Measurements from ENCODE around the gene EMC9. TPM values are rescaled to one million over a fixed set of nuclear protein-coding genes. Genes with fewer than 3 reads are reported as not detected.

EMC9 gene, protein sequence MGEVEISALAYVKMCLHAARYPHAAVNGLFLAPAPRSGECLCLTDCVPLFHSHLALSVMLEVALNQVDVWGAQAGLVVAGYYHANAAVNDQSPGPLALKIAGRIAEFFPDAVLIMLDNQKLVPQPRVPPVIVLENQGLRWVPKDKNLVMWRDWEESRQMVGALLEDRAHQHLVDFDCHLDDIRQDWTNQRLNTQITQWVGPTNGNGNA
- 9.8 TPM for polyA plus RNA-seq (2013)

DNA sequence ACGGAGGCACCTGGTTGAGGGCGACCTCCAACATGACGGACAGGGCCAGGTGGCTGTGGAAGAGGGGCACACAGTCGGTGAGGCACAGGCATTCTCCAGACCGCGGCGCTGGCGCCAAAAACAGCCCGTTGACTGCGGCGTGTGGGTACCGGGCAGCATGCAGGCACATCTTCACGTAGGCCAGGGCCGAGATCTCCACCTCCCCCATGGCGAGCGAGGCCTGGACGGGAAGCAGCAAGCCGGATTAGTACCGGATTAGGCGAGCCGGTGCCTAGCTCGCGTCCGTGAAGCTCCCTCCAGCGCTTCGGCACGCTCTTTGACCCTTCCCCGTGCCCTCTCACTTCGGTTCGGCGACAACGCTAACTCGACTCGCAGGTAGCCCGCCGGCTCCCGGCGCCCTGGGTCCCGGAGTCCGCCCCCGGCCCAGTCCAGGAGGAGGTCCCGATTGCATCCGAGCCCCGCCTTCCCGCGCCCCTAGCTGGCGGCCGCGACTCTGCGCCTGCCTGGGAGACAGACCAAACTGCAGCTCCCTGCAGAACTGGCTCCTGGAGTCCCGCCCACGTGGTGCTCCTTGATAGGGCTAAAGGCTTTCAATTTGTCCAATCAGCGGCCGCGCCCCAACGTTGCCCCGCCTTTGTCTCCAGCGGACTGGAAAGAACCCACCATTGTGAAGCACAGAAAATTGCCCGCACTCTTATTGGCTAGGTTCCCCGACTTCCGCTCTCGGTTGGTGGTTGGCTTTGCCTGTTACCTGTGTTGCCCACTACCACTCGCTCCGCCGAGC is at the start of gene EMC9:
TSS of gene EMC9 (minus strand) at position 495 of the 784 bp plus-strand sequence. CDS start at position 208, 287 bp downstream.
- POLR2A ChIA-PET = interaction anchor here (0.7 to 1.7 kb wide), 4 partner anchors 9 to 27 kb away, joined by 3 to 15 read pairs (median 4); partner anchors contain the start of genes DCAF11 and IRF9
- DNase-seq = peak; percentile 99 to 100 (median 100)
- WGBS (ENCODE audit: insufficient coverage) = 0% methylated on average over 56 of the region's 65 CpGs
- Histone ChIP-seq H3K4me3 (ENCODE audit: control insufficient read depth in 1 of 7, extremely low read depth in 1 of 7, insufficient read depth in 4 of 7, low read depth in 2 of 7, low read length in 6 of 7) (peak within 1 kb of the TSS; percentile 80 to 98 (median 87)), H3K4me1 (ENCODE audit: control extremely low read depth in 1 of 4, control insufficient read depth in 4 of 4, insufficient read depth in 4 of 4, low read length in 3 of 4) (peaks cover 6 to 56% (median 46%) of the 10 kb centered on the region in 4 experiments), H3K27ac (ENCODE audit: insufficient read depth in 1 of 2, low read depth in 1 of 2, low read length in 2 of 2, poor library complexity in 1 of 2, severe bottlenecking in 2 of 2) (peak within 1 kb of the TSS; percentile 53 to 85), H3K9me3 (ENCODE audit: control extremely low read depth in 1 of 5, control insufficient read depth in 4 of 5, insufficient read depth in 2 of 5, low read depth in 1 of 5, low read length in 4 of 5) (no peaks in the 10 kb centered on the region), H3K27me3 (replicated peaks in 2 of 5; ENCODE audit: control insufficient read depth in 4 of 5, insufficient read depth in 5 of 5, low read length in 4 of 5) (no peaks in the 10 kb centered on the region), H3K36me3 (ENCODE audit: control insufficient read depth in 4 of 4, insufficient read depth in 4 of 4, low read length in 3 of 4) (peaks cover 7 to 47% (median 27%) of the 10 kb centered on the region in 4 experiments)
- CTCF ChIA-PET = interaction anchor here (0.6 to 6.4 kb wide), 9 partner anchors 9 to 85 kb away, joined by 3 to 61 read pairs (median 3); partner anchors contain the start of genes IPO4 and IRF9

DNA sequence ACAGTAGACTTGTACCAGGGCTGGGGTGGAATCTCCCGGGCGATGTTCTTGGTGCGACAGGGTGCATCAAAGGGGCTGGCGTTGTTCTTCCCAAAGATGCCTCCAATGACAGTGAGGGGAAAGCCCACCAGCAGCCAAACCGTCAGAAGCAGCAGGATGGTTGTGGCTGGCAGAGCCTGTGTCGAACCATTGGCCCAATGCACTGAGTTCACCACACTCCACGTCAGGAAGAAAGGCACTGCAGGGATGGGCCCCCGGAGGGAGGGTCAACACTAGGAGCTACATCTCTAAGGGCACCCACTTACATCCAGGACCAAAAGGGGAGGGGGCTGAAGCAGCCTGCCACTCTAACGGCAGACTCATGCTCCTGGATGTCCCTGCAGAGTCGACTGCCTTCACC is 49.0 kb upstream of the EMC9 start:
- WGBS (ENCODE audit: insufficient coverage) = 94% methylated on average over 8 of the region's 10 CpGs
- Histone ChIP-seq H3K27ac (ENCODE audit: insufficient read depth in 1 of 2, low read depth in 1 of 2, low read length in 2 of 2, poor library complexity in 1 of 2, severe bottlenecking in 2 of 2) (no peak overlapping the region), H3K27me3 (replicated peaks in 2 of 5; ENCODE audit: control insufficient read depth in 4 of 5, insufficient read depth in 5 of 5, low read length in 4 of 5) (no peaks in the 10 kb centered on the region), H3K9me3 (ENCODE audit: control extremely low read depth in 1 of 5, control insufficient read depth in 4 of 5, insufficient read depth in 2 of 5, low read depth in 1 of 5, low read length in 4 of 5) (no peaks in the 10 kb centered on the region), H3K4me3 (ENCODE audit: control insufficient read depth in 1 of 7, extremely low read depth in 1 of 7, insufficient read depth in 4 of 7, low read depth in 2 of 7, low read length in 6 of 7) (no peak overlapping the region), H3K4me1 (ENCODE audit: control extremely low read depth in 1 of 4, control insufficient read depth in 4 of 4, insufficient read depth in 4 of 4, low read length in 3 of 4) (peaks cover 0 to 39% (median 31%) of the 10 kb centered on the region in 4 experiments), H3K36me3 (ENCODE audit: control insufficient read depth in 4 of 4, insufficient read depth in 4 of 4, low read length in 3 of 4) (peaks cover 12 to 50% (median 27%) of the 10 kb centered on the region in 4 experiments)
- CTCF ChIA-PET = interaction anchor here (0.9 to 2.8 kb wide), 2 partner anchors 16 to 118 kb away, joined by 3 to 10 read pairs; partner anchors contain the start of genes CIDEB and TSSK4
- POLR2A ChIA-PET = no interaction called here
- no peak for DNase-seq

DNA sequence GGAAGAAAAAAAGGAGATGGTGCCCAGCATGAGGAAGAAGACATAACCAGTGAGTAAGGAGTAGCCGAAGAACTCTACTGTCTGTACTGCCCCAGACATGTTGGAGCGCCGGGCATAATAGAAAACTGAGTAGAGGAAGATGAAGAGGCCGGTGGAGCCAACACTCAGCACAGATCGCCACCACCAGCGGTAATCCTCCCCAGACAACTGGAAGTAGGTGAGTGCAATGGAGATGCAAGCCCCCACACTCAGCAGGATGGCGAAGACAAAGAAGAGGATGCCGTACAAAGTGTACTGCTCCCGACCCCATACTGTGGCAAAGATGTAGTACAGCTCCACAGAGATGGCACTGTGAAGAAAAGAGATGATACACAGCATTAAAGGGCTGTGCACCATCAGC is 48.1 kb upstream of the EMC9 start:
- no peak overlapping the region for H3K4me3 ChIP-seq (ENCODE audit: control insufficient read depth in 1 of 7, extremely low read depth in 1 of 7, insufficient read depth in 4 of 7, low read depth in 2 of 7, low read length in 6 of 7)
- no peak for DNase-seq
- 98% methylated on average over 8 of the region's 9 CpGs for WGBS (ENCODE audit: insufficient coverage)
- no peak overlapping the region for H3K27ac ChIP-seq (ENCODE audit: insufficient read depth in 1 of 2, low read depth in 1 of 2, low read length in 2 of 2, poor library complexity in 1 of 2, severe bottlenecking in 2 of 2)
- peaks cover 12 to 60% (median 32%) of the 10 kb centered on the region in 4 experiments for H3K36me3 ChIP-seq (ENCODE audit: control insufficient read depth in 4 of 4, insufficient read depth in 4 of 4, low read length in 3 of 4)
- ChIA-PET CTCF (interaction anchor here (0.9 to 4.4 kb wide), 8 partner anchors 15 to 119 kb away, joined by 3 to 19 read pairs (median 6); partner anchors contain the start of genes CHMP4A, CIDEB, IRF9 and REC8), POLR2A (interaction anchor here (0.6 to 1.0 kb wide), 3 partner anchors 25 to 75 kb away, joined by 3 to 4 read pairs (median 3); partner anchors contain the start of genes DCAF11, NRL and PSME2)
- H3K9me3 ChIP-seq (ENCODE audit: control extremely low read depth in 1 of 5, control insufficient read depth in 4 of 5, insufficient read depth in 2 of 5, low read depth in 1 of 5, low read length in 4 of 5) = no peaks in the 10 kb centered on the region
- H3K4me1 ChIP-seq (ENCODE audit: control extremely low read depth in 1 of 4, control insufficient read depth in 4 of 4, insufficient read depth in 4 of 4, low read length in 3 of 4) = peaks cover 0 to 31% (median 23%) of the 10 kb centered on the region in 4 experiments
- H3K27me3 ChIP-seq (replicated peaks in 2 of 5; ENCODE audit: control insufficient read depth in 4 of 5, insufficient read depth in 5 of 5, low read length in 4 of 5) = no peaks in the 10 kb centered on the region

DNA sequence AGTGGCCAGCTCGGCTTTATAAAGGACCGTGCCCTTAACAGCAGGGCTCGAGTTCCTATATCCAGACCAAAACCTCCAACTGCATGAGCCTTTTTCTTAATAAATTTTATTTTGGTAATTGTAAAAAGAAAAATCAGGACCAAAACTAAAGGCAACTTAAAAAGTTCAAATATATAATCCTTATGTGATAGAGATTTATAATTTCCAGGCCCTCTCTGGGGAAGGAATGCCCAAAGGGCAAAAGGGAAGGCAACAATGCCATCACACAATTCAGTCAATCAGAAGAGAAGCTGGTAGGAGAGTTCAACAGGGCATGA is 47.6 kb upstream of the EMC9 start:
- Histone ChIP-seq H3K9me3 (ENCODE audit: control extremely low read depth in 1 of 5, control insufficient read depth in 4 of 5, insufficient read depth in 2 of 5, low read depth in 1 of 5, low read length in 4 of 5) (no peaks in the 10 kb centered on the region), H3K27me3 (replicated peaks in 2 of 5; ENCODE audit: control insufficient read depth in 4 of 5, insufficient read depth in 5 of 5, low read length in 4 of 5) (no peaks in the 10 kb centered on the region), H3K36me3 (ENCODE audit: control insufficient read depth in 4 of 4, insufficient read depth in 4 of 4, low read length in 3 of 4) (peaks cover 12 to 64% (median 33%) of the 10 kb centered on the region in 4 experiments), H3K4me1 (ENCODE audit: control extremely low read depth in 1 of 4, control insufficient read depth in 4 of 4, insufficient read depth in 4 of 4, low read length in 3 of 4) (peaks cover 0 to 27% (median 20%) of the 10 kb centered on the region in 4 experiments), H3K27ac (ENCODE audit: insufficient read depth in 1 of 2, low read depth in 1 of 2, low read length in 2 of 2, poor library complexity in 1 of 2, severe bottlenecking in 2 of 2) (peak overlapping the region; percentile 46 to 77), H3K4me3 (ENCODE audit: control insufficient read depth in 1 of 7, extremely low read depth in 1 of 7, insufficient read depth in 4 of 7, low read depth in 2 of 7, low read length in 6 of 7) (peak overlapping the region; percentile 65 to 90 (median 79))
- ChIA-PET POLR2A (interaction anchor here (0.6 to 1.0 kb wide), 3 partner anchors 26 to 75 kb away, joined by 3 to 4 read pairs (median 3); partner anchors contain the start of genes DCAF11, NRL and PSME2), CTCF (interaction anchor here (0.8 to 4.4 kb wide), 11 partner anchors 10 to 247 kb away, joined by 3 to 19 read pairs (median 5); partner anchors contain the start of genes CHMP4A, CIDEB, IRF9 and REC8)
- no CpG with 5 or more reads among the region's 3 CpGs for WGBS (ENCODE audit: insufficient coverage)
- no peak for DNase-seq

DNA sequence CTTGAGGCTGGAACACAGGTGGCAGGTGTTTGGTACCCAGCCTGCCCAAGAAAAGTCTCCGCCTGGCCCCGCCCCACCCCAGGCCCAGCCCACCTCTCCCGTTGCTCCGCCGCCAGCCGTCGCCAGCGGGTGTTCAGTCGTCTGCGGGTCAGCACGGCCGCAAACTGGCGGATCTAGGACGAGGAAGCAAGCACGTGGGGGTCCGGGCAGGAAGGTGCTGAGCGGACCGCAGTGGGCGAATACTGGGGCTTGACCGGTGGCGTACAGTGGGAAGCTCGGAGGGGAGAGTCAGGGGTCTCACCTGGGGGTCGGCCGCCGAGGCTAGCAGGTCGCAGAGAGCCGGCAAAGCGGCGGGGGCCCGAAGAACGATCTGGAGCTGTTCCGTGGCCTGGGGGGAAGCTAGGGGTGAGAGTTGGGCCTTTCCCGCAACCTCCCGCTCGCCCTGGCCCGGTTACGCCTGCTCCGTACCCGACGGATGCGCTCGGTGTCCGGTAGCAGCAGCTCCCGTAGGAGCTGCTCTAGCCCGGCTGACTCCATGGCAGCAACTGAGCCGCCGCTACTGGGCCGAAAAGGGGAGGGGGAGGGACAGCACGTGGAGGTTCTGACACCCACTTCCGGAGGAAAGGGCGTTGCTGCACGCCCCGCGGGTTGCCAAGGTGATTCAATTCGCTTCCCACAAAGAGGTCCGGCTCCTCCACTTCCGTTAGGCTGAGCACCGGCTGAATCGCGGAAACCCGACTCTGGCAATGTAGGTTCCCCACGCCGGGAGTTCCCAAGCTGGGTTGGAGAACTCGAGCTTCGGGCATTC is 47.1 kb upstream of the EMC9 start, which contains the start of gene IPO4:
TSS of gene IPO4 (minus strand) at position 566 of the 808 bp plus-strand sequence. CDS start at position 537, 29 bp downstream.
- WGBS (ENCODE audit: insufficient coverage) = under 1% methylated on average over 57 of the region's 65 CpGs
- peak within 1 kb of the TSS; percentile 65 to 90 (median 79) for H3K4me3 ChIP-seq (ENCODE audit: control insufficient read depth in 1 of 7, extremely low read depth in 1 of 7, insufficient read depth in 4 of 7, low read depth in 2 of 7, low read length in 6 of 7)
- no peaks in the 10 kb centered on the region for H3K9me3 ChIP-seq (ENCODE audit: control extremely low read depth in 1 of 5, control insufficient read depth in 4 of 5, insufficient read depth in 2 of 5, low read depth in 1 of 5, low read length in 4 of 5)
- H3K27ac ChIP-seq (ENCODE audit: insufficient read depth in 1 of 2, low read depth in 1 of 2, low read length in 2 of 2, poor library complexity in 1 of 2, severe bottlenecking in 2 of 2) = peak within 1 kb of the TSS; percentile 46 to 77
- CTCF ChIA-PET = interaction anchor here (0.8 to 4.4 kb wide), 12 partner anchors 9 to 248 kb away, joined by 3 to 19 read pairs (median 4); partner anchors contain the start of genes CHMP4A, CIDEB, EMC9 and IRF9
- H3K36me3 ChIP-seq (ENCODE audit: control insufficient read depth in 4 of 4, insufficient read depth in 4 of 4, low read length in 3 of 4) = peaks cover 13 to 70% (median 38%) of the 10 kb centered on the region in 4 experiments
- peaks cover 0 to 25% (median 20%) of the 10 kb centered on the region in 4 experiments for H3K4me1 ChIP-seq (ENCODE audit: control extremely low read depth in 1 of 4, control insufficient read depth in 4 of 4, insufficient read depth in 4 of 4, low read length in 3 of 4)
- POLR2A ChIA-PET = interaction anchor here (0.6 to 1.0 kb wide), 4 partner anchors 26 to 248 kb away, joined by 3 to 4 read pairs (median 3); partner anchors contain the start of genes DCAF11, NRL and PSME2
- peak; percentile 98 for DNase-seq
- no peaks in the 10 kb centered on the region for H3K27me3 ChIP-seq (replicated peaks in 2 of 5; ENCODE audit: control insufficient read depth in 4 of 5, insufficient read depth in 5 of 5, low read length in 4 of 5)

DNA sequence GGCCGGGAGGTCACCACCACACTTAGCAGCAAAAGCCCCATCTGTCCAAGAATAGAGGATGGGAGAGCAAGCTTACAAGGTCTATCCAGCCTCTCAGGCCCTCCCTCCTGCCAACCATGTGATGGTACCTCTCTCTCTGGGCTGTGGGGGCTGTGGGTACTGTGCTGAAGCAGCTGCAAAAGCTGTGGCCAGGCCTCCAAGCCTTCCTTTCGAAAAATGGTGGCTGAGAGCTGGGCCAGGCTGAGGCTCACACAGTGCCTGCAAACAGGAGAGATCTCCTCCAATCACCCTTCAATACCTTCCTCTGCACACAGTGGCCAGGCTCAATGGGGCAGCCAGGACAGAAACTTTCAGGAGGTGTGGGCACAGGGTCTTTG is 46.1 kb upstream of the EMC9 start:
- DNase-seq = no peak
- no peaks in the 10 kb centered on the region for H3K27me3 ChIP-seq (replicated peaks in 2 of 5; ENCODE audit: control insufficient read depth in 4 of 5, insufficient read depth in 5 of 5, low read length in 4 of 5)
- POLR2A ChIA-PET = no interaction called here
- no peaks in the 10 kb centered on the region for H3K9me3 ChIP-seq (ENCODE audit: control extremely low read depth in 1 of 5, control insufficient read depth in 4 of 5, insufficient read depth in 2 of 5, low read depth in 1 of 5, low read length in 4 of 5)
- CTCF ChIA-PET = interaction anchor here (0.9 to 4.4 kb wide), 5 partner anchors 14 to 55 kb away, joined by 4 to 19 read pairs (median 6); partner anchors contain the start of genes CHMP4A, IRF9, REC8 and TINF2
- peak overlapping the region in 5 of 7 experiments; percentile 68 to 90 (median 81) for H3K4me3 ChIP-seq (ENCODE audit: control insufficient read depth in 1 of 7, extremely low read depth in 1 of 7, insufficient read depth in 4 of 7, low read depth in 2 of 7, low read length in 6 of 7)
- WGBS (ENCODE audit: insufficient coverage) = 100% methylated on average over 1 of the region's 2 CpGs
- H3K27ac ChIP-seq (ENCODE audit: insufficient read depth in 1 of 2, low read depth in 1 of 2, low read length in 2 of 2, poor library complexity in 1 of 2, severe bottlenecking in 2 of 2) = peak overlapping the region in 1 of 2 experiments; percentile 77
- H3K4me1 ChIP-seq (ENCODE audit: control extremely low read depth in 1 of 4, control insufficient read depth in 4 of 4, insufficient read depth in 4 of 4, low read length in 3 of 4) = peaks cover 0 to 25% (median 20%) of the 10 kb centered on the region in 4 experiments
- H3K36me3 ChIP-seq (ENCODE audit: control insufficient read depth in 4 of 4, insufficient read depth in 4 of 4, low read length in 3 of 4) = peaks cover 13 to 72% (median 40%) of the 10 kb centered on the region in 4 experiments
